HG03378 (cell line): ENCODE results near the gene CRMP1.

ENCODE experiments used
- ATAC-seq: cut with Tn5 transposase; IDR thresholded peaks from one replicate; pipeline ENCODE4 v1.9.1; 2021; ENCODE audit warnings: mild to moderate bottlenecking, moderate library complexity; ENCODE audit not compliant: unreplicated experiment

Gene CRMP1

GRCh38 chr4:5774416-5775036, 118.4 kb downstream of the CRMP1 start:
- no peak for ATAC-seq

GRCh38 chr4:5773271-5773555, 119.7 kb downstream of the CRMP1 start:
- ATAC-seq = no peak

DNA sequence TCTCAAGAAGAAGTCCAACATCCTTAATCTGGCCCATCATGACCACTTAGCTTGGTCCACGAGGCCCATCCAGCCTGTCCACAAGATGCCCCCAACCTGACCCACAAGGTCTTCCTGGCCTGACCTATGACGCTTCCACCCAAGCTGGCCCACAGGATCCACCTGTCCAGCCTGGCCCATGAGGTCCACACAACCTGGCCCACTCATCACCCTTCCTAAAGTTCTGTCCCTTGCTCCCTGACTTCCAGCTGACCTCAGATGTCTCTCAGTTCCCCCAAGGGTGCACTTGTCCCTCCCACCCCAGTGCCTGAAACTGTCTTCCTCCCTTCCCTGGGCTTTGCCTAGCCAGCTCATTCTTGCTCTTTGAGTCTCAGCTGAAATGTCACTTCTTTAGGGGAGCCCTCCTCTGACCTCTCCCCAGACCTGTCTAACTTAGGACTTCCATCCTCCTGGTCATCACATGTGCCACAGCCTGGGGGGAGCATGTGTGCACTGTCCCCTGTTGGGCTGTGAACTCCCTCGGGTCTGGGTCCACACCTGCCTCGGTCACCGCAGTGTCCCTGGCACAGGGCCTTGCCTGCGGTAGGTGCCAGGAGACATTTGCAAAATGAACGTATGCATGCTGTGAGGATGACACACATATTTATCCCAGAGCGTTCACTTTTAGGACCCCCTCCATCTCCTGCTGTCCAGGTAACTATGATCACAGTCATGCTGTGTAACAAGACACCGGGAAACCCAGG, 120.2 kb downstream of the CRMP1 start:
- no peak for ATAC-seq
